GM13976 (cell line): ENCODE results near the gene SLC12A6.

Experiments
- DNase-seq: peaks from one replicate; pipeline ENCODE4 v3.0.0; 2012; ENCODE audit warnings: low spot score
- CTCF ChIP-seq: IDR thresholded peaks from 2 replicates; pipeline ENCODE4 v1.5.1; 2012; ENCODE audit warnings: borderline replicate concordance, mild to moderate bottlenecking; ENCODE audit not compliant: insufficient read depth; ENCODE audit errors: extremely low read depth, missing control alignments, control extremely low read depth
- in situ Hi-C: fragments of 300-500 bp; cut with MboI; formaldehyde crosslinking; loops from one replicate; pipeline ENCODE4 v1.12.0; 2022; ENCODE audit warnings: low sequenced_read_pairs, mixed read lengths, inconsistent platforms; ENCODE audit not compliant: unreplicated experiment

Gene SLC12A6

GRCh38 chr15:34240537-34240936 is 97.0 kb downstream of the SLC12A6 start:
- no peak for TF ChIP-seq CTCF
- DNase-seq: no peak
- in situ Hi-C loops: loop anchor here (25.0 kb wide), 1 partner anchor 347 kb away; the partner anchor contains the start of gene GOLGA8B

GRCh38 chr15:34239151-34239808 is 98.3 kb downstream of the SLC12A6 start:
- in situ Hi-C loops: loop anchor here (25.0 kb wide), 1 partner anchor 348 kb away; the partner anchor contains the start of gene GOLGA8B
- peak; percentile 34 for DNase-seq
- no peak for TF ChIP-seq CTCF

GRCh38 chr15:34233614-34234013 is 104.0 kb downstream of the SLC12A6 start:
- in situ Hi-C loops: loop anchor here (25.0 kb wide), 1 partner anchor 354 kb away; the partner anchor contains the start of gene GOLGA8B
- no peak for TF ChIP-seq CTCF

GRCh38 chr15:34223904-34224596 is 113.5 kb downstream of the SLC12A6 start:
- in situ Hi-C loops: no loop called here
- no peak for TF ChIP-seq CTCF
- DNase-seq: peak; percentile 40

More at GRCh38 chr15:34233614-34234013, 104.0 kb downstream of the SLC12A6 start:
- DNase-seq: no peak

GRCh38 chr15:34217587-34218225 is 119.9 kb downstream of the SLC12A6 start:
- no peak for DNase-seq
- no peak for TF ChIP-seq CTCF
- in situ Hi-C loops: loop anchor here (10.0 kb wide), 1 partner anchor 113 kb away; the partner anchor contains the start of genes EMC7 and PGBD4

GRCh38 chr15:34216527-34217270 is 120.9 kb downstream of the SLC12A6 start:
- in situ Hi-C loops: loop anchor here (10.0 kb wide), 1 partner anchor 112 kb away; the partner anchor contains the start of genes EMC7 and PGBD4
- TF ChIP-seq CTCF: no peak
- no peak for DNase-seq
